GM10266 (cell line): Measurements from ENCODE around the gene DNAJC6.

Experiments used
- DNase-seq: peaks from one replicate; pipeline ENCODE4 v3.0.0; 2012; ENCODE audit errors: extremely low spot score
- TF ChIP-seq, protein P1 (sequence below): IDR thresholded peaks from 2 replicates; pipeline ENCODE4 v1.5.1; 2012; ENCODE audit warnings: mild to moderate bottlenecking, low read depth; ENCODE audit not compliant: control insufficient read depth, insufficient read depth; ENCODE audit errors: missing control alignments

Gene DNAJC6

GRCh38 chr1:65334081-65334480 is 24.7 kb downstream of the DNAJC6 start:
- DNase-seq, result no peak
- TF ChIP-seq, protein P1, sequence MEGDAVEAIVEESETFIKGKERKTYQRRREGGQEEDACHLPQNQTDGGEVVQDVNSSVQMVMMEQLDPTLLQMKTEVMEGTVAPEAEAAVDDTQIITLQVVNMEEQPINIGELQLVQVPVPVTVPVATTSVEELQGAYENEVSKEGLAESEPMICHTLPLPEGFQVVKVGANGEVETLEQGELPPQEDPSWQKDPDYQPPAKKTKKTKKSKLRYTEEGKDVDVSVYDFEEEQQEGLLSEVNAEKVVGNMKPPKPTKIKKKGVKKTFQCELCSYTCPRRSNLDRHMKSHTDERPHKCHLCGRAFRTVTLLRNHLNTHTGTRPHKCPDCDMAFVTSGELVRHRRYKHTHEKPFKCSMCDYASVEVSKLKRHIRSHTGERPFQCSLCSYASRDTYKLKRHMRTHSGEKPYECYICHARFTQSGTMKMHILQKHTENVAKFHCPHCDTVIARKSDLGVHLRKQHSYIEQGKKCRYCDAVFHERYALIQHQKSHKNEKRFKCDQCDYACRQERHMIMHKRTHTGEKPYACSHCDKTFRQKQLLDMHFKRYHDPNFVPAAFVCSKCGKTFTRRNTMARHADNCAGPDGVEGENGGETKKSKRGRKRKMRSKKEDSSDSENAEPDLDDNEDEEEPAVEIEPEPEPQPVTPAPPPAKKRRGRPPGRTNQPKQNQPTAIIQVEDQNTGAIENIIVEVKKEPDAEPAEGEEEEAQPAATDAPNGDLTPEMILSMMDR, result no peak

- TF ChIP-seq, protein P1, result no peak
- DNase-seq, result no peak
Measured at GRCh38 chr1:65339866-65340468, 30.6 kb downstream of the DNAJC6 start.

DNA sequence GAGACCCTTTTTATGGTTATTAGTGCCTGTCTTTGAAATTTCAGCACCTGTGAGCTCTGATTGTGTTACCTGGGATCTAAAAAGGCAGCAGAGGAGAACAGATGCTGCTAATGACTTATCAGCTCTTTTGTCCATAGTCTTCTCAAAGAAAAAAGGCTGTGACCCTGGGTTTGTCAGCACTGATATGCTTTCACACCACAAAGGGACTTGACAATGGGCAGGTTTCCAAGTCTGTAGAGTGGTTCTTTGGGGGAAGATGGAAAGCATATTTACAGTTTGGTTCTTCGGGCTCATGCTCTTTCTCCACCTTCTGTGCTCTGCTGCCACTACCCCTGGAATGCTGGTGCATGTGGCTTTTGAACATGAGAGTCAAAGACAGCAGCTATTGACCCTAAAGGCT is 32.0 kb downstream of the DNAJC6 start:
- TF ChIP-seq, protein P1, result no peak
- DNase-seq, result no peak

GRCh38 chr1:65343286-65343685 is 33.9 kb downstream of the DNAJC6 start:
- no peak for DNase-seq
- TF ChIP-seq, protein P1, result no peak

DNA sequence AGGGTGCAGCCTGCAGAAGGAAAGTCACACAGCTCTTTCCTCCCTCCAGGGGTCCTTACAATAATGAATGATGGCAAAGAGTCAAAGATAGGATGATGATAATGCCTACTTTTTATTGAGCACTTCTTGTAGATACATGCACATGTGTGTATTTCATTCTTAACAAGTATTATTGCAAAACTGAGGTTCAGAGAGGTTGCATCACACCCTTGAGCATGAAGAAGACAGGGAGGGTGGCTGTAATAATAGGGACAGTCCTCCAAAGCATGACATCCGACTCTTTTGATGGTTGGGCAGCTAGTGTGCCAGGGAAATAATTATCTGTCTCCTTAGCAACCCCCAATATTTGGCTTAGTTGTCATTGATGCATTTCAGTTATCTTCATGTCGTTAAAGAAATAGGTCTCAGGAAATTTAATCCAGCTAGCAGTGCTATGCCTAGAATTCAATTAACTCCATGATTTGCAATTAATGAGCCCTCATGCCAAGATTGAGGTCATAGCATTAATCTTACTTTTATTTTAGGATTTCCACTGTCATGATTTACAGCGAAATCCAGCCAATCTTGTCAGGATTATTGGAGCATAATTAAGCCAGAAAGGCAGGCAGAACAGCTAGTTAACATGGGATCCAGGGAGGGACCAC is 35.0 kb downstream of the DNAJC6 start:
- DNase-seq, result no peak
- TF ChIP-seq, protein P1, result no peak

GRCh38 chr1:65346190-65346589 is 36.8 kb downstream of the DNAJC6 start:
- TF ChIP-seq, protein P1, result no peak

DNA sequence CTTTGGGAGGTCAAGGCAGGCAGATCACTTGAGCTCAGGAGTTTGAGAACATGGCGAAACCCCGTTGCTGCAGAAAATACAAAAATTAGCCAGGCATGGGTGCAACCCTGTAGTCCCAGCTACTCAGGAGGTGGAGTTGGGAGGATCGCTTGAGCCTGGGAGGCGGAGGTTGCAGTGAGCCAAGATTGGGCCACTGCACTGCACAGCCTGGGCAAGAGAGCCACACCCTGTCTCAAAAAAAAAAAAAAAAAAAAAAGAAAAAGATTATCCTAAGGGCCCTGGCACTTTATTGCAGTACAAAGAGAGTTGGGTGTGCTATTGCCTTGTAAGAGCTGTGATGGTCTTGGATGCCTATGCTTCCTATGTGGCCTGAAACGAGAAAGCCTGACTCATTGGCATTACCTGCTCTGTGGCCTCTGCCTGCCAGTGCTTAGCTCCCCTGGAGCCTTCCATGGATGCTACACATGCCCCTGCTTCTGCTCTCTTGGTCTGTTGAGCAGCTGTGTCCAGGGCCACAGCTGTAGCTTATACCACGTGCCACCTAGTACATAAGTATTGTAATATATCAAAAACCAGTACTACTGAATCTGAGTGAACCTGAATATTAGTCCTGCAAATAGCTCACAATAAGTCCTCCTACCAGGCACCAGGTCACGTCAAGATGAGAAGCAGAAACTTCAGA is 45.8 kb downstream of the DNAJC6 start:
- no peak for DNase-seq
- TF ChIP-seq, protein P1, result no peak

More at GRCh38 chr1:65346190-65346589, 36.8 kb downstream of the DNAJC6 start:
- DNase-seq, result no peak
